H1 (cell line): ENCODE data around the gene TRAF6.

Source experiments
- CREB1 ChIP-seq: IDR thresholded peaks from 2 replicates; pipeline ENCODE4 v1.6.1; 2012; ENCODE audit warnings: inconsistent platforms
- EP300 ChIP-seq, 2 experiments: IDR thresholded peaks; 1 replicate in 1 of 2; 2 replicates in 1 of 2; pipeline ENCODE4 v1.6.1; 2011 to 2012; ENCODE audit warnings: low read depth in 2 of 2, low read length in 2 of 2, mild to moderate bottlenecking in 2 of 2, borderline replicate concordance in 1 of 2, inconsistent platforms in 1 of 2, moderate library complexity in 1 of 2
- EZH2 ChIP-seq: fragments of 200-600 bp; sonication (generic); IDR thresholded peaks from 2 replicates; pipeline ENCODE4 v1.7.1; 2012; ENCODE audit warnings: low read depth, mild to moderate bottlenecking, moderate library complexity, low read length, inconsistent platforms; ENCODE audit not compliant: severe bottlenecking
- MAX ChIP-seq: IDR thresholded peaks from 2 replicates; pipeline ENCODE4 v1.6.1; 2012; ENCODE audit warnings: inconsistent platforms
- SP1 ChIP-seq: IDR thresholded peaks from 2 replicates; pipeline ENCODE4 v1.6.1; 2011; ENCODE audit warnings: low read depth, low read length

- TF ChIP-seq CREB1 (no peak), MAX (no peak), EZH2 (no peak), SP1 (no peak), EP300 (IDR thresholded peaks at IDR 0.05; ENCODE audit: borderline replicate concordance in 1 of 2, low read depth in 2 of 2, low read length in 2 of 2) (no peak)
These were observed 46.3 kb downstream of the TRAF6 start for GRCh38 chr11:36463781-36464180.
